Measurements from ENCODE around the gene FNDC3A.

- TF ChIP-seq CTCF (conservative IDR thresholded peaks at IDR 0.05) (no peak), EZH2 (IDR thresholded peaks at IDR 0.05; ENCODE audit: low read depth) (no peak)
Measured at GRCh38 chr13:48945626-48946025, 30.1 kb upstream of the FNDC3A start.

Measured in PC-9 (cell line).